Urinary bladder (tissue), 4 donors: Measurements from ENCODE around the gene AXIN1. TPM values are rescaled to one million over a fixed set of nuclear protein-coding genes. Genes with fewer than 3 reads are reported as not detected.
"Not testable (repeated sequence)": the region's sequence is repeated elsewhere in the genome, so short reads cannot be mapped to it uniquely, and the experiment has no call there.

Source experiments
- DNase-seq: peaks from one replicate; pipeline ENCODE4 v3.0.0-alpha.2; 2015; ENCODE audit errors: extremely low spot score
- H3K27ac ChIP-seq: one replicate; pipeline ENCODE4 v1.5.1; 2013; ENCODE audit warnings: low read depth, mild to moderate bottlenecking, moderate library complexity
- H3K36me3 ChIP-seq: one replicate; pipeline ENCODE4 v1.6.1; 2013; ENCODE audit warnings: mild to moderate bottlenecking, moderate library complexity; ENCODE audit not compliant: insufficient read depth
- H3K4me1 ChIP-seq: one replicate; pipeline ENCODE4 v1.6.1; 2013; ENCODE audit warnings: mild to moderate bottlenecking, moderate library complexity; ENCODE audit not compliant: insufficient read depth
- H3K4me3 ChIP-seq: one replicate; pipeline ENCODE4 v1.5.1; 2013; ENCODE audit warnings: low read depth, low read length
- WGBS: extraction: QIAGEN DNeasy Blood & Tissue Kit; methylation state at CpG from one replicate; pipeline ENCODE4 v1.1.7; 2013; 5-methylcytosine and 5-hydroxymethylcytosine counted together
- polyA plus RNA-seq: library from polyadenylated mRNA; stranded (reverse); fragments of 200-250 nt; gene quantifications from one replicate; pipeline ENCODE4 v1.2.3, GENCODE V29; 2013
- total RNA-seq: library from RNA; depleted of rRNA; stranded (reverse); fragments of >200 nt; gene quantifications from one replicate; pipeline ENCODE4 v1.2.3, GENCODE V29; 2014
- donor health status: healthy with polysubstance abuse.
- donor health status: healthy.

AXIN1 gene
- total and polyA plus RNA-seq, 2 donors, result 9.9 to 25.0 TPM

DNA sequence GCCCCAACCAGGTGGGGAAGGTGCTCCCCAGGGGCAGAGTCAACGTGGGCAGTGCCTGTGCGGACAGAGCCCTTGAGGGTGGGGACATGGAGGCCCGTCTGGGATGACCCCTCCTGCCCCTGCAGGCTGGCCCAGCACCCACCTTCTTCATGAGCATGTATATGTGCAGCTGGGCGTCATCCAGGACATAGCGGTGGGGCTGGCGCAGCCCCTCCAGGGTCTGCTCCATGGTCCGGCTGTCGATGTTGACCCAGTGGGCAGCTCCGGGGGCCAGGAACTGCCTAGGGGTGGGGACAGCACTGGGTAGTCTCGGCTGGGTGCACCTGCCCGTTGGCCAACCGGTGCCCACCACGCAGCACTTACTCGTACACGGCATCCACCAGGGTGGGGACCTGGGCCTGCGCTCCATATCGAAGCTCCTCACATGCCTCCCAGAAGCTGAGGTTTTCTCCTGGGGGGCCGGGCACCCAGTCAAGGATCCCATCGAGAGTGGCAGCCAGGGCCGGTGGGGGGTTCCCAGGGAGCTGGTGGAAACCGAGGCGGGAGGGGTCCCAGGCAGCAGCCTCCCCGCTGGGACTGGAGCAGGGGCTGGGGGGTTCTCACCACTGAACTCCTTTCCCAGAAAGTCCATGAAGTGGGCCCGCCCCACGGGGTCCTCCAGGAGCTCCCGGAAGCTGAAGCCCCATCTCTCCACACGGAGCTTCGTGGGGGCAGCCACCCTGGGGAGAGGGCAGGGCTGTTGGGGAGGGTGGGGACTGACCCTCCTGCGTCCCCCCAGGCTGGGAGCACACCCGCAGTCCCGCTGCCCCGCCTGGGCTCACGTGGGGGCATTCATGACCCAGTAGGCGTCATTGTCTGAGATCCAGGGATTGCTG lies 81.9 kb downstream of the AXIN1 start:
- Histone ChIP-seq H3K27ac (no peak overlapping the region), H3K36me3 (no peaks in the 10 kb centered on the region), H3K4me3 (no peak overlapping the region), H3K4me1 (no peaks in the 10 kb centered on the region)
- no peak for DNase-seq
- WGBS, result 87% methylated on average over 34 of the region's 34 CpGs

DNA sequence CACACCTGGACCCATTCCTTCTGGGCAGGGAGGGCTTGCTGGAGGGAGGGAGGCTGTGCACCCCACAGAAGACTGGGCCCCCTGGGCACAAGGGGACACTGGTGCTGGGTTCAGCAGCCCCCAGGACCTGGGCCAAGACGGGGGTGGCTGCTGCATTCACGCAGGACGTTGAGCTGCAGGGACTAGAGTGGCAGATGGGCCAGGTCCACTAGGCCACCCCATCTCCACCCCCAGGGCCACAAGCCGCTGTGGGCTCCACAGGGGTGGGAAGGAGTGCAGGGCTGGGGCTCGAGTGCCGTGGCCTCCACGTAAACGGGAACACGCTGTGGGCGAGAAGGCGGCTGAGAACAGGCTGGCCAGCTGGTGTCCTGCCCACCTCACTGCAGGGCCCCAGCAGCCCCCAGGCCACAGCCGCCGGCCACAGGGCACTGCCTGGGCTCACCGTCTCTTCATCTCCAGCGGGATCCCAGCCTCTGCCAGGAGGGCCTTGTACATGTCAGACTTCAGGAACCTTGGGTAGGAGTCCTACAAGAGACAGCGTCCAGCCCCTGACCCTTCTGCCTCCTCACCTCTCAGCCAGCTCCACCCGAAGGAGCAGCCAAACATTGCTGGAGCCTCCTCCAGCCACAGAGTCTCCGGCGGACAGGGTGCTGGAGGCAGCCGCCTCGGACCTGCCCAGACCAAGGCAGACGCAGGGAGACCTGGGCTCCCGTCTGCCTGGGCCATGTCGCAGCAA lies 83.3 kb downstream of the AXIN1 start:
- H3K4me3 ChIP-seq, result no peak overlapping the region
- WGBS, result 76% methylated on average over 24 of the region's 24 CpGs

DNA sequence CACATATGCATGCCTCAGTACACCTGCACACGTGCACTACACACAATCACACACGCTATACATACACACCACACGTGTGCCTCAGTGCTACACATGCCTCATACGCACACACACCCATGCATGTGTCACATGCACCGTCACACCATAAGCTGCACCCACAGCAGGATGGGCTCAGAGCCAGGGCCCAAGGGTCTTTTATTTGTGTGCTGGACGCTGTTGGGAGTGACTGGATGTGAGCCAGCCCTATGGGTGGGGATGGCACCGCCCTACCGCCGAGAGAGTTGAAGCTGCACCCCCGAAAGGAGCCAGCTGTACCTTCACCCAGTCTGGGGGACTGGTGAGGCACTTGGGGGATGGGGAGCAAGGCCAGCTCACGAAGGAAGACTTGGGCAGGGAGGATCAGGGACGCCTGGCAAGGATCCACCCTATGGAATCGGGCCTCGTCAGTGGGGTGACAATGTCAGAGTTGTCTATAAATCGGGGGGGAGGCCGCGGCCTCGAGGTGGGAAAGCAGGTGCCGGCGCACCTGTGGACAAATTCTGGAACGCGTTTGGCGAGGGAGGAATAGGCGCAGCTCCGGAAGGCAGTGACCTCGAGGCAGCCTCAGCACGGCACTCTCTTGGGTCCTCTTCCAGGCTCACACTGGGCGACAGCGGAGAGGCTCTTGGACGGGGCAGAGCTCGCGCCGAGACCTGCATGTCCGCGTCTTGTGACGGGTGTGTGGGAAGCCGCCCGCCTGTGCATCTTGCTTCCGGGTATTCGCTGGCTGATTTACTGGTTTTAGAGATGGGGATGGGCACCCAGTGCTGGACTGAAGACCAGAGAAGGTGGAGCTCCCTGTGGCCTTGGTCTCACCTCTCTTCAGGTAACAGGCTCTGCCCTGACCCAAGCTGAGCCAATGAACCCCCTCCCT lies 84.1 kb downstream of the AXIN1 start:
- WGBS, result 68% methylated on average over 40 of the region's 40 CpGs
- peaks cover 6% of the 10 kb centered on the region for H3K36me3 ChIP-seq
- H3K27ac ChIP-seq, result no peak overlapping the region
- no peak for DNase-seq
- H3K4me1 ChIP-seq, result no peaks in the 10 kb centered on the region
- H3K4me3 ChIP-seq, result no peak overlapping the region

More for the DNA sequence above, 83.3 kb downstream of the AXIN1 start:
- Histone ChIP-seq H3K4me1 (no peaks in the 10 kb centered on the region), H3K36me3 (peaks cover 5% of the 10 kb centered on the region), H3K27ac (no peak overlapping the region)
- DNase-seq, result no peak

DNA sequence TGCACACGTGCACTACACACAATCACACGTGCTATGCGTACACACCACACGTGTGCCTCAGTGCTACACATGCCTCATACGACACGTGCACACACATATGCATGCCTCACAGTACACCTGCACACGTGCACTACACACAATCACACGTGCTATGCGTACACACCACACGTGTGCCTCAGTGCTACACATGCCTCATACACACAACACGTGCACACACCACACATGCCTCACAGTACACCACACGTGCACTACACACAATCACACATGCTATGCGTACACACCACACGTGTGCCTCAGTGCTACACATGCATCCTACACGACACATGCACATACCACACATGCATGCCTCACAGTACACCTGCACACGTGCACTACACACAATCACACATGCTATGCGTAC lies 85.0 kb downstream of the AXIN1 start:
- 85% methylated on average over 17 of the region's 17 CpGs for WGBS
- not testable (repeated sequence) for H3K4me3 ChIP-seq, H3K36me3 ChIP-seq, H3K4me1 ChIP-seq, DNase-seq, H3K27ac ChIP-seq

DNA sequence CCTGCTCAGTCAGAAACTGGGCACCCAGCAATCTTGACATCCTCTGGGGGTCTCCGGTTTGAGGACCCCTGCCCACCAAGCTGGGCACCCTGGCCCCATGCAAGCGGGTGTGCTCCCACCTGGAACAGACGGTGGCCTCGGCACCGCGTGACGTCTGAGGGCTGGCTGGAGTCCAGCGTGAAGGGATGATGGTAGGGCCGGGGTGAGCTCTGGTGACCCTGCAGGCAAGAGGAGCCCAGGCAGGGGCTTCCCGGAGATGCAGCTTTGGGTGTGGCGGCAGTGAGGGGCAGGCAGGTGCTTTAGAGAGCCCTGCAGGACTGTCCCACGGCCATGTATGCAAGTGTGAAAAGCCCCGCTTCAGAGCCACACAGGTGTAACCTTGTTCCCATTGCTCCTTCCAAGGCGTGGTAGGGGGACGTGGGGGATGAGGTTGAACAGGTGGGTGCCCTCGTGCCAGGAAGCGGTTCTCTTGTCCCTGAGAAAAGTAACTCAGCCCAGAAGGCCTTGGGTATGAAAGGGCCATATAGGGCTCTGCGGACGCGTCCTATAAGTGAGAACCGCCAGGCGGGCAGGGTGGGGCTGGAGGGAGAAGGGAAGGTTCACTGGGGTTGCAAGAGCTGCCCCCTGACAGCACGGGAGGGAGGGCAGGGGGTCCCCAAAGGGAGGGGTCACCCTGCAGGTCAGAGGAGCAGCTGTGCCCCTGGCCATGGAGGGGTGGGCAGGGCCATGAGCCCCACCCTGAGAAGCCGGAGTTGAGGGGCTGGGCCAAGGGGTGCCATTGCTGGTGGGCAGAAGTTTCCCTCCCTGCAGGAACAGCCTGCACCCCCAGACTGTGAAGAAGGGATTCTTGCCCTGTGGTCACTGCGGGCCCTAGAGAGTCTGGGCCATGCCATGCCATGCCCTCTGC lies 86.0 kb downstream of the AXIN1 start:
- H3K27ac ChIP-seq, result no peak overlapping the region
- no peak for DNase-seq
- no peaks in the 10 kb centered on the region for H3K4me1 ChIP-seq
- peaks cover 12% of the 10 kb centered on the region for H3K36me3 ChIP-seq
- WGBS, result 71% methylated on average over 25 of the region's 25 CpGs
- H3K4me3 ChIP-seq, result no peak overlapping the region

DNA sequence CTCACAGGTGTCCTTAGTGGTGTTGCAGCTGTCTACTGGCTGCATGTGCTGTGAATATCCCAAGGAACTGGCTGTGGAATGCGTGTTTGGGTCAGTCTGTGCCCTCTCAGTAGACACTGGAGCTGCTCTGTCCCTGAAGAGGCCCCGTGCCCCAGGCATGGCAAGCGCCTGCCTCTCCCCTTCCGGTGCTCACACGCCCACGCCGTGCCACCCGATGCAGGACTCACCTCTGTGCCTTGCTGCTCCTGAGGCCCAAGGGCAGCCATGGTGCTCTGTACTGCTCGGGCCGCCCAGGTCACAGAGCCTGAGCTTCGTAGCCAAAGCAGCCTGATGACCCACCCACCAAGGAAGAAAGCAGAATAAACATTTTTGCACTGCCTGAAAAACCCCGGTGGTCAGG lies 86.8 kb downstream of the AXIN1 start:
- WGBS, result 74% methylated on average over 12 of the region's 12 CpGs
- H3K4me3 ChIP-seq, result no peak overlapping the region
- H3K27ac ChIP-seq, result no peak overlapping the region
- DNase-seq, result no peak
- H3K36me3 ChIP-seq, result peaks cover 12% of the 10 kb centered on the region
- no peaks in the 10 kb centered on the region for H3K4me1 ChIP-seq

DNA sequence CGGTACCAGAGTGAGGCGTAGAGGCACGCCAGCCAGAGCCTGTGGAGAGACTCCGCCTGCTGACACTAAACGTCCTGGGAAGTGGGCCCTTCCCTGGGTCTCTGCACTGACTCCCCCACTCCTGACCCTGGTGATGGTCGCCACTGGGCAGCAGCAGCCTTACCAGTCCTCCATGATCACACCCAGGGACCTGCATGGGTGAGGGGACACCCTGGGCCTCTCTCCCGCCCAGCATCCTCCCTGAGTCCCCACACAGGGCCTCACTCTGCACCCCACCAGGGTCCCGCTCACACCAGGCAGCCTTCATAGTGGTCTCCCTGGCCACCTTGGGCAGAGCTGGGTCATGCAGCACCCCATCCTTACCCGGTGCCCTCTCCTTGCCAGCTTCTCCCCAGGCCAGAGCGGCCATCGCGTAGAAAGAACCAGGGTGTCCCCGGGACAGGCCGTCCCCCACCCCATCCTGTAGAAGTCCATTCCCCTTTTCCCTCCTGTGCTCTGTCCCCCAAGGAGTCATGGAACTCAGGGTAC lies 87.5 kb downstream of the AXIN1 start:
- H3K27ac ChIP-seq, result no peak overlapping the region
- no peaks in the 10 kb centered on the region for H3K4me1 ChIP-seq
- peaks cover 12% of the 10 kb centered on the region for H3K36me3 ChIP-seq
- no peak for DNase-seq
- WGBS, result 87% methylated on average over 14 of the region's 14 CpGs
- H3K4me3 ChIP-seq, result no peak overlapping the region

DNA sequence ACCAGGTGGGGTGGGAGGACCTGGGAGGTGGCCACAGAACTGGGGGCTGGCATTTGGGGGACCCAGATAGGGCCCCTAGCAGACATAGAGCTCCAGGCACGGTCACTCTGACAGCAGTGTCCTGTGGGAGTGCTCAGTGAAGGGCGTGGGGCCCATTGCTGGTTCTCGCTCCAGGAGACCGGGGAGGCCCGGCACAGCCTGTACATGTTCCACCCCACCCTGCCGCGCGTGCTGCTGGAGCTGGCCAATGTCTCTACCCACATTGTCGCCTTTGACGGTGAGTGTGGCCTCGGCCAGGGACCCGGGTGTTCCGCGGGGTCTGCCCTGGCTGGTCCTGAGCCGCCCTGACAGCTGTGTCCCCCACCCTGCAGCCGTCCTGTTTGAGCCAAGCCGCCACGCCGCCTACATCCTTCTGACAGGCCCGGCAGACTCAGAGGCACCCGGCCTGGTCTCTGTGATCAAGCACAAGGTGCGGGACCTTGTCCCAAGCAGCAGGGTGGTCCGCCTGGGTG lies 88.0 kb downstream of the AXIN1 start:
- Histone ChIP-seq H3K4me3 (no peak overlapping the region), H3K36me3 (peaks cover 12% of the 10 kb centered on the region), H3K27ac (no peak overlapping the region), H3K4me1 (no peaks in the 10 kb centered on the region)
- 93% methylated on average over 23 of the region's 23 CpGs for WGBS
- no peak for DNase-seq

DNA sequence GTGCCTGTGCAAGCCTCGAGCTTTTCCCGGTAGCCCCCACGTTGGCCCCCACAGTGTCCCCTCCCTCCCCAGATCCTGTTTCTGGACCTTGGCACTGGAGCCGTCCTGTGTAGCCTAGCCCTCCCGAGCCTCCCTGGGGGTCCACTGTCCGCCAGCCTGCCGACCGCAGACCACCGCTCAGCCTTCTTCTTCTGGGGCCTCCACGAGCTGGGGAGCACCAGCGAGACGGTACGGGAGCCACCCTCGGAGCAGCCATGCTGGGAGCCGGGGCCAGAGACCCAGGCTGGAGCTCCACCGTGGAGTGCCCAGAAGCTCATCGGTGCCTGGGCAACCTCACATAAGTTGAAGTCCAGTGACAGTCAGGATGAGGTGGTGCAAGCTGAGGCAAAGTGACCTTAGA lies 88.6 kb downstream of the AXIN1 start:
- DNase-seq, result no peak
- H3K27ac ChIP-seq, result no peak overlapping the region
- no peak overlapping the region for H3K4me3 ChIP-seq
- H3K4me1 ChIP-seq, result no peaks in the 10 kb centered on the region
- 94% methylated on average over 17 of the region's 17 CpGs for WGBS
- peaks cover 12% of the 10 kb centered on the region for H3K36me3 ChIP-seq

DNA sequence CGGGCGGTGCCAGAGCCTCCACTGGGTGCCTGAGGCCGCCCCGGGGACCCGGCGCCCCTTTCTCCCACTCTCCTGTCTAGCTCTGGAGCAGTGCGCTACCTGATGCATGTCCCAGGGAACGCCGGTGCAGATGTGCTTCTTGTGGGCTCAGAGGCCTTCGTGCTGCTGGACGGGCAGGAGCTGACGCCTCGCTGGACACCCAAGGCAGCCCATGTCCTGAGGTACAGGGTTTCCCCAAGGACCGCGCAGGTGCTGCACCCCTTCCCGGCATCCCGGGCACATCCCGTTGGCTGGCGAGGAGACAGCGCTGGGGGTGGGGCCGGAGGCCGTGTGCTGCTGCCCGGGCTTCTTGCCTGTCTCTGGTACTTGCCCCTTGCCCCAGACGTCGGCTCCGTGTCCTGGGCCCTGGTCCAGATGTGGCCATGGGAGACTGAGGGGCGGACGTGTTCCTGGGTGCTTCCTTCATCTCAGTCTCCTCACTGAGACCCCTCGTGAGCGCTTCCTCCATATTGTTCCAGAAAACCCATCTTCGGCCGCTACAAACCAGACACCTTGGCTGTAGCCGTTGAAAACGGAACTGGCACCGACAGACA lies 89.2 kb downstream of the AXIN1 start:
- peaks cover 12% of the 10 kb centered on the region for H3K36me3 ChIP-seq
- H3K4me3 ChIP-seq, result no peak overlapping the region
- no peak overlapping the region for H3K27ac ChIP-seq
- WGBS, result 95% methylated on average over 35 of the region's 35 CpGs
- no peaks in the 10 kb centered on the region for H3K4me1 ChIP-seq
- DNase-seq, result no peak

DNA sequence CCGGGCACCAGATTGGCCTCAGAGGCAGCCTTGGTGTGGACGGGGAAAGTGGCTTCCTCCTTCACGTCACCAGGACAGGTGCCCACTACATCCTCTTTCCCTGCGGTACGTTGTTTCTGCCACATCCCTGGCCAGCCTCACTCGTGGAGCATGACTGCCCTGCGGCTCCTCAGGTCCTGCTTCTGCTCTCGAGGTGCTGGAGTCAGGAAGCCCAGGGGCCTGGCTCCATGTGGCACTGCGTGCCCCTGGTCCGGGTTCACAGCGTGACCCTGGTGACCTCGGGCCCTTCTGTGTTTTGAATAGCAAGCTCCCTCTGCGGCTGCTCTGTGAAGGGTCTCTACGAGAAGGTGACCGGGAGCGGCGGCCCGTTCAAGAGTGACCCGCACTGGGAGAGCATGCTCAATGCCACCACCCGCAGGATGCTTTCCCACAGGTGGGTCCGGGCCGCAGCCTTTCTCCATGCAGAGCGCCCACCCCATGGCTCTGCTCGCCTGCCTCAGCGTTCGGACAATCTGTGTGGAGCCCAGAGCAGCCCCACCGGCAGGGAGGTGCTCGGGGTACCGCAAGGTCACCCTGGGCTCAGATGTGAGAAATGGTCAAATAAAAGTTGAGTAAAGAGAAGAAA lies 90.3 kb downstream of the AXIN1 start:
- WGBS, result 93% methylated on average over 29 of the region's 29 CpGs
- no peak for DNase-seq
- no peak overlapping the region for H3K4me3 ChIP-seq
- no peaks in the 10 kb centered on the region for H3K4me1 ChIP-seq
- H3K27ac ChIP-seq, result no peak overlapping the region
- peaks cover 12% of the 10 kb centered on the region for H3K36me3 ChIP-seq
